OCI-LY3 (cell line): Measurements from ENCODE around the gene CACNA2D3.

ENCODE experiments used
- EZH2phosphoT487 ChIP-seq: fragments of 200-600 bp; shearing (Covaris generic); IDR thresholded peaks from 2 replicates; pipeline ENCODE4 v1.6.1; 2018; ENCODE audit warnings: antibody characterized with exemption, mixed run types, low read depth
- TF ChIP-seq, protein P1 (sequence below): fragments of 200-600, 300-600 bp; sonication (generic); IDR thresholded peaks from 2 replicates; pipeline ENCODE4 v1.5.1; 2014; ENCODE audit warnings: antibody characterized with exemption, low read length, low read depth

DNA sequence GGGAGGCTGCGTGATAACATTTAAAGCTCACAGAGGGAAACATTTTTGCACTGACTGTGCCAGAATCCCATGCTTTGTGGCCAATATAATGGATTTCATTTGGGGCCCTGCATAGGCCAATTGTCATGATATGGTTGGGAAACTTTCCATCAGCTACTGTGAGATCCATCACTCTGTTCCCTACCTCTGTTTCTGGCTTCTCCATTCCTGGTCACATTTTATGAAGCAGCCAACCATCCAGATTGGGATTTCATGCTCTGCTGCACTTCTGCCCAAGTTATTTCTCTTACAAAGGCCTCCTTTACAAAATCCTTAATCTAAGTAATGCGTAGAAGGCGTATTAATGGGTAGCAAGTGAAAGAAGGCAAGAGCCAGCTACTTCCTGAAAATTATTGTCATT is 584.4 kb downstream of the CACNA2D3 start:
- TF ChIP-seq, protein P1, sequence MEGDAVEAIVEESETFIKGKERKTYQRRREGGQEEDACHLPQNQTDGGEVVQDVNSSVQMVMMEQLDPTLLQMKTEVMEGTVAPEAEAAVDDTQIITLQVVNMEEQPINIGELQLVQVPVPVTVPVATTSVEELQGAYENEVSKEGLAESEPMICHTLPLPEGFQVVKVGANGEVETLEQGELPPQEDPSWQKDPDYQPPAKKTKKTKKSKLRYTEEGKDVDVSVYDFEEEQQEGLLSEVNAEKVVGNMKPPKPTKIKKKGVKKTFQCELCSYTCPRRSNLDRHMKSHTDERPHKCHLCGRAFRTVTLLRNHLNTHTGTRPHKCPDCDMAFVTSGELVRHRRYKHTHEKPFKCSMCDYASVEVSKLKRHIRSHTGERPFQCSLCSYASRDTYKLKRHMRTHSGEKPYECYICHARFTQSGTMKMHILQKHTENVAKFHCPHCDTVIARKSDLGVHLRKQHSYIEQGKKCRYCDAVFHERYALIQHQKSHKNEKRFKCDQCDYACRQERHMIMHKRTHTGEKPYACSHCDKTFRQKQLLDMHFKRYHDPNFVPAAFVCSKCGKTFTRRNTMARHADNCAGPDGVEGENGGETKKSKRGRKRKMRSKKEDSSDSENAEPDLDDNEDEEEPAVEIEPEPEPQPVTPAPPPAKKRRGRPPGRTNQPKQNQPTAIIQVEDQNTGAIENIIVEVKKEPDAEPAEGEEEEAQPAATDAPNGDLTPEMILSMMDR = no peak
- TF ChIP-seq EZH2phosphoT487 = no peak
